DND-41 (cell line): ENCODE measurements around the gene SH3GL3.

Experiments used
- EZH2 ChIP-seq: IDR thresholded peaks from 3 replicates; pipeline ENCODE4 v1.6.1; 2012; ENCODE audit warnings: borderline replicate concordance, low read depth, mild to moderate bottlenecking, moderate library complexity, low read length, inconsistent platforms; ENCODE audit not compliant: severe bottlenecking
- TF ChIP-seq, protein P1 (sequence below): IDR thresholded peaks from 2 replicates; pipeline ENCODE4 v1.5.1; 2012; ENCODE audit warnings: borderline replicate concordance, low read length, moderate library complexity, mild to moderate bottlenecking; ENCODE audit not compliant: poor library complexity, severe bottlenecking; ENCODE audit errors: extremely low read depth

DNA sequence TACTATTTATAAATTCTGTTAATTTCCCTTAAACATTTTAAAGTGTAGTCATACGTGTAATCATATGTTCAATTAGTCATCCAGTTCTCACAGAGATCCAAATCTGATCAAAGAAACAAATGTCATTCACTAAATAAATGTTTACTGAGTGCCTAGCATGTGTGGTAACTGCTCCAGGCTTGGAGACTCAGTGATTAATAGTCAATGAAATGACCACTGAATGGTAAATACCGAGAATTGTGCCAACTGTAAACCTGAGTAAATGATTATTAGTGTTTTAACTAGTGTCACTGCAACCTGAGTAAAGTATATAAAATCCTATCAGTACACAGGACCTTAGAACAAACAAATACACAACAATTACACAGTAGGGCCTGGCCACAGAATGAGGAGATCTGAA, 52.3 kb downstream of the SH3GL3 start:
- TF ChIP-seq, protein P1, sequence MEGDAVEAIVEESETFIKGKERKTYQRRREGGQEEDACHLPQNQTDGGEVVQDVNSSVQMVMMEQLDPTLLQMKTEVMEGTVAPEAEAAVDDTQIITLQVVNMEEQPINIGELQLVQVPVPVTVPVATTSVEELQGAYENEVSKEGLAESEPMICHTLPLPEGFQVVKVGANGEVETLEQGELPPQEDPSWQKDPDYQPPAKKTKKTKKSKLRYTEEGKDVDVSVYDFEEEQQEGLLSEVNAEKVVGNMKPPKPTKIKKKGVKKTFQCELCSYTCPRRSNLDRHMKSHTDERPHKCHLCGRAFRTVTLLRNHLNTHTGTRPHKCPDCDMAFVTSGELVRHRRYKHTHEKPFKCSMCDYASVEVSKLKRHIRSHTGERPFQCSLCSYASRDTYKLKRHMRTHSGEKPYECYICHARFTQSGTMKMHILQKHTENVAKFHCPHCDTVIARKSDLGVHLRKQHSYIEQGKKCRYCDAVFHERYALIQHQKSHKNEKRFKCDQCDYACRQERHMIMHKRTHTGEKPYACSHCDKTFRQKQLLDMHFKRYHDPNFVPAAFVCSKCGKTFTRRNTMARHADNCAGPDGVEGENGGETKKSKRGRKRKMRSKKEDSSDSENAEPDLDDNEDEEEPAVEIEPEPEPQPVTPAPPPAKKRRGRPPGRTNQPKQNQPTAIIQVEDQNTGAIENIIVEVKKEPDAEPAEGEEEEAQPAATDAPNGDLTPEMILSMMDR, result no peak
- TF ChIP-seq EZH2, result no peak
